ENCODE results near the gene IL2RG.

IL2RG gene

GRCh38 chrX:71067712-71068043 is 43.7 kb downstream of the IL2RG start:
- no peak for DNase-seq

- no peak for DNase-seq
Observed at GRCh38 chrX:71067089-71067488, 44.3 kb downstream of the IL2RG start.

DNA sequence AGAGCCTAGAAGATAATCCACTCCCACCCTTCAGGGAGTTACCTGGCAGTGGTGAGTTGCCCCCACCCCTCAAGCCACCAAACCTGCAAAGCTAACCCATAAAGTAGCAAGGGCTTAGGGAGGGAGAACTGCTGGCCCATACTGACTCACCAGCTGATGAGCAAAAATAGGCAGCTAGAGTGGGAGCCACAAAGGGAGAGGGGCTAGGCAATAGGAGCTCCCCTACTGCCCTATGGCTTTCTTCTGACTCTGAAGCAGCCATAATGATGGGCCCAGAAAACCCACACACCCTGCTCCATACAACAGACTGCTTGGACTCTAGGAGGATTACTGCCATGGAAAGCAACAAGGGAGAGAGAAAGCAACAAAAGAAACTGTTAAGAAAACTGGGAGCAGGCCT is 51.2 kb downstream of the IL2RG start:
- no peak for DNase-seq

GRCh38 chrX:71057848-71058530 is 53.4 kb downstream of the IL2RG start:
- DNase-seq: no peak
